ENCODE measurements around the gene ZBTB7C. TPM values are rescaled to one million over a fixed set of nuclear protein-coding genes. Genes with fewer than 3 reads are reported as not detected.

The ZBTB7C gene
- total RNA-seq, 2 experiments from 2014 or later: not detected

DNA sequence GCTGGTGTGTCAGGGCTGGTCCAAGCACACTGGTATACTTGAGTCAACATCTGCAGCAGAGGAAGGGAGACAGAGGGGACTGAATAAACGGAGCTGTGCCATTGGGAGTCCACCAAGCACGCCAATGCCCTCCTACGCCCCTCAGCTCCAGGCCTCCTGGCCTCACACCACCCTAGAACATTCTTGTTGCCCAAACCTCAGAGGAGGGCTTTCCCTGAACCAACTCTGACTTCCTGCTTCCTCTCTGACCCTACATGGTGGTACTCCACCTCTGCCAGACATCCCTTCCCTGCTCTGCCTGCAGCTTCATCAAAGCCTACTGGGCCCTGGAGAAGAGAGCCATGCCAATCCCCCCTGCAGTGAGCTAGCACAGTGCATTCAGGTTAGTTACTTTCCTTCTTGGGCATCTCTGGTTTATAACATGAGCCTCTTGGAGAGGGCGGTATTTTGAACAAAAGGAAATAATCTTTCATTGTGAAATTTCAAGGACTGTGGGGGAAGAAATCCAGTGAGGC is 54.4 kb downstream of the ZBTB7C start:
- CTCF ChIA-PET: interaction anchor here (1.1 kb wide), 1 partner anchor 17 kb away, joined by 3 read pairs; no protein-coding TSS in a partner anchor

DNA sequence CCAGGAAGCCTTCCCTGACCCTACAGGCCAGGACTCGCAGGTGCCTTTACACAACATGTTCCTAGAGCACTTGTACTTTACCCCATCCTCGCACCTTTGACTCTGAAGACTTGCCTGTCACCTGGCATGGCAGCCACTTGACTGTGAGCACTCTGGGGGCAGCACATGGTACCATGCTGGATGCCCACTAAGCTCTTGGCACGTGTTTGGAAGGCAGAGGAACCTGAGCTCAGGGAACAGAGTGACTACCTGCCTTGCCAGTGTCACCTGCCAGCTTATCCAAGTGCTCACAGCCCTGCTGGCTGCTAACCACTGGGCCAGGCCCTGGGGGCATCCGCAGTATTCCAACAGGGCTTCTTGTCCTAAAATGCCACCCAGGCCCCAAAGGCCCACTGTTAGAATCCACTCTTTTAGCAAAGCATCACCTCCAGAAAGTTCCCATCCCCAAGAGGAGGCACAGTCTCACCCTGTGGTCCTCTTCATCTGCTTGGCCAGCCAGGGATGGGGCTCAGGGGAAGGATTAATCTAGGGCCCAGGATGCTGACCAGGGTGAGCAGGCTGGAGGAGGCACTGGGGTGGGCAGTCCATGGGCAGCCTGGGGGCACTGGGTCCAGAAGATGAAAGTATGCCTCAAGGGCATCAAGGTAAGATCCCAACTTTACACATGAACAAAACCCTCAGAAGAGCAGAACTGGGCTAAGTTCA is 57.0 kb downstream of the ZBTB7C start:
- Mint-ChIP-seq H3K9me3 (no peaks in the 10 kb centered on the region), H3K27ac (no peak overlapping the region), H3K36me3 (ENCODE audit: low read depth) (no peaks in the 10 kb centered on the region), H3K27me3 (peaks cover 3% of the 10 kb centered on the region), H3K4me3 (no peak overlapping the region), H3K4me1 (ENCODE audit: low read depth) (no peaks in the 10 kb centered on the region)
- no peak for ATAC-seq
- ChIA-PET POLR2A (no interaction called here), CTCF (no interaction called here)
- DNase-seq: no peak
- intact Hi-C loops (cut with micrococcal nuclease): no loop called here
- TF ChIP-seq, protein P1, sequence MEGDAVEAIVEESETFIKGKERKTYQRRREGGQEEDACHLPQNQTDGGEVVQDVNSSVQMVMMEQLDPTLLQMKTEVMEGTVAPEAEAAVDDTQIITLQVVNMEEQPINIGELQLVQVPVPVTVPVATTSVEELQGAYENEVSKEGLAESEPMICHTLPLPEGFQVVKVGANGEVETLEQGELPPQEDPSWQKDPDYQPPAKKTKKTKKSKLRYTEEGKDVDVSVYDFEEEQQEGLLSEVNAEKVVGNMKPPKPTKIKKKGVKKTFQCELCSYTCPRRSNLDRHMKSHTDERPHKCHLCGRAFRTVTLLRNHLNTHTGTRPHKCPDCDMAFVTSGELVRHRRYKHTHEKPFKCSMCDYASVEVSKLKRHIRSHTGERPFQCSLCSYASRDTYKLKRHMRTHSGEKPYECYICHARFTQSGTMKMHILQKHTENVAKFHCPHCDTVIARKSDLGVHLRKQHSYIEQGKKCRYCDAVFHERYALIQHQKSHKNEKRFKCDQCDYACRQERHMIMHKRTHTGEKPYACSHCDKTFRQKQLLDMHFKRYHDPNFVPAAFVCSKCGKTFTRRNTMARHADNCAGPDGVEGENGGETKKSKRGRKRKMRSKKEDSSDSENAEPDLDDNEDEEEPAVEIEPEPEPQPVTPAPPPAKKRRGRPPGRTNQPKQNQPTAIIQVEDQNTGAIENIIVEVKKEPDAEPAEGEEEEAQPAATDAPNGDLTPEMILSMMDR (IDR thresholded peaks at IDR 0.05): no peak

More for the DNA sequence above, 54.4 kb downstream of the ZBTB7C start:
- TF ChIP-seq, protein P1 (IDR thresholded peaks at IDR 0.05): no peak
- DNase-seq (no peak), ATAC-seq (no peak)
- peaks cover 3% of the 10 kb centered on the region for H3K27me3 Mint-ChIP-seq
- intact Hi-C loops (cut with micrococcal nuclease): no loop called here
- H3K4me1 Mint-ChIP-seq (ENCODE audit: low read depth): no peaks in the 10 kb centered on the region
- H3K36me3 Mint-ChIP-seq (ENCODE audit: low read depth): no peaks in the 10 kb centered on the region
- H3K27ac Mint-ChIP-seq: no peak overlapping the region
- H3K9me3 Mint-ChIP-seq: no peaks in the 10 kb centered on the region
- H3K4me3 Mint-ChIP-seq: no peak overlapping the region
- POLR2A ChIA-PET: no interaction called here

- Mint-ChIP-seq H3K4me1 (ENCODE audit: low read depth) (no peaks in the 10 kb centered on the region), H3K27ac (no peak overlapping the region), H3K36me3 (ENCODE audit: low read depth) (no peaks in the 10 kb centered on the region), H3K9me3 (no peaks in the 10 kb centered on the region), H3K27me3 (no peaks in the 10 kb centered on the region), H3K4me3 (no peak overlapping the region)
- DNase-seq (no peak), ATAC-seq (no peak)
- POLR2A ChIA-PET: no interaction called here
- CTCF ChIA-PET: no interaction called here
- TF ChIP-seq, protein P1 (IDR thresholded peaks at IDR 0.05): no peak
- intact Hi-C loops (cut with micrococcal nuclease): no loop called here
Observed at GRCh38 chr18:48351216-48352050, 57.8 kb downstream of the ZBTB7C start.

DNA sequence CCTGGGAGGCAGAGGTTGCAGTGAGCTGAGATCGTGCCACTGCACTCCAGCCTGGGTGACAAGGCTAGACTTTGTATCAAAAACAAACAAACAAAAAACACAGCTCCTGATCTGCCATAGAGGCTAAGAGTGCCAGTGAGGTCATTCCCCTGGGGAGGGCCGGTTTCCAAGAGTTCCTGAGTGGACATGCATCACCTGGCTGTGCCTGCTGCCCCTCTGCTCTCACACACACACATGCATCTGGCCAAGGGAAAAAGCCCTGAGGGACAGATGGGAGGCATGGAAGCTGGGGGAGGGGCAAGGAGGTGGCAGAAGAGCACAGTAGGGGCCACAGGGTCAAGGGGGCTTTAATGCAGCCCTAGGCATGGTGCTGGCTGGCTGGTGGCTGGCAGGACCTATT is 60.4 kb downstream of the ZBTB7C start:
- POLR2A ChIA-PET: no interaction called here
- Mint-ChIP-seq H3K27me3 (no peaks in the 10 kb centered on the region), H3K36me3 (ENCODE audit: low read depth) (no peaks in the 10 kb centered on the region), H3K4me3 (no peak overlapping the region), H3K4me1 (ENCODE audit: low read depth) (no peaks in the 10 kb centered on the region), H3K9me3 (no peaks in the 10 kb centered on the region), H3K27ac (no peak overlapping the region)
- intact Hi-C loops (cut with micrococcal nuclease): no loop called here
- TF ChIP-seq, protein P1 (IDR thresholded peaks at IDR 0.05): no peak
- DNase-seq (no peak), ATAC-seq (no peak)
- CTCF ChIA-PET: no interaction called here

Data from activated CD8-positive, alpha-beta T cell treated with anti-CD3 and anti-CD28 coated beads for 36 hours (primary cell).